ENCODE results near the gene BSN.
"Not testable (repeated sequence)": the region's sequence is repeated elsewhere in the genome, so short reads cannot be mapped to it uniquely, and the experiment has no call there.

Gene BSN

DNA sequence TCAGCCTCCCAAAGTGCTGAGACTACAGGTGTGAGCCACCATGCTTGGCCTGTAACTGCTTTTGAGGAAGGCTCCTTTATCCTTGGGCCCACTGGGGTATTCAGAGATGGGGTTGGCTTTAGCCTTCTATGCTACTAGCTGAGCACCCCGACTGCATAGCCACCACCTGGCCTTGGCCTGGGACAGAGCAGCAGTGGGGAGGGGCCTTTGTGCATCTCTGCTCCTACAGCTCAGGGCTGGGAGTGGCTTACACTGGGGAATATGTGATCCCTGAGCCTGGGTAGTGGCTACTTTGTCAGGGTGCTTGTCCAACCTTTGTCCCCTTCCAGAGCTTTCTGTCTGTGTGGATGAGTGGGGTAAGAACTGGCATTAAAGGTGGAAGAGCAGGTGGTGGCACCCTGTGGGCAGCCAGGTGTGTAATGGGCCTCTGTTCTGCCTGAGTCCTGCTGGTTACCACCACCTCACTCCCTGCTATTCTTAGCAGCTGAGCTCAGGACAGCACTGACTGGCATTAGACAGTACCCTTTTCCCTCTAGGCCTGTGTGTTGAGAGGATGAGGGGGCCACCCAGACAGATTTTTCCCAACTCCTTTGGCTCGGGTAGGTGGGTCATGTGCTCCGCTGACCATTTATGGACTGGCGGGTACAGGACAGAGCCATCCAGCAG is 141.2 kb downstream of the BSN start:
- DNase-seq (ENCODE audit: low read depth), result not testable (repeated sequence)

DNA sequence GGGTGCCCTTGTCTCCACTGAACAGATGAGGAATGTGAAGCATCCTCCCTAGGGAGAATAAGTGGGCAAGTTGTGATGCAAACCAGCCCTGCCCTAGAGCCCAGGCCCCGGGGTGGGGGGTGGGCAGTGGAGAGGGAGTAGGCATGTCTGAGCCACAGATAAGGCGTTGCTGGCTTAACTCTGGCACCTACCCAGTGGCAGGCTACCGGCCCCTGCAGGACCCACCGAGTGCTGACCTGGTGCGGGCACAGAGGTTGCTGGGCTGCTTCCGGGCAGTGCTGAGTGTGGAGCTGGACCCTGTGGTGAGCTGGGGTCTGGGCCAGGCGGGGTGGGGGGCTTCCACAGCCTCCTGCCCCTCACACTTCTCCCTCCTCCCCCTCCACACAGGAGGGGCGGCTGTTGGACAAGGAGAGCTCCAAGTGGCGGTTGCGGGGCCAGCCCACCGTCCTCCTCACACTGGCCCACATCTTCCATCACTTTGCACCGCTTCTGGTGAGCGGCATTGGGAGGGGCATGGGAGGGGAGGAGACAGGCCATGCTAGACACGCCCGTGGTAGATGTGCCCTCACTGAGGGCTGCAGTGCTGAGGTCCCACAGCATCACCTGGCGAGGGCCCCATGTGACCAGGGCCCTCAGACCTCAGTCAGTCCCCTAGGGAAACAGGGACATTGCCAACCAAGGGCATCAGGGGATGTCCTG is 145.2 kb downstream of the BSN start:
- DNase-seq (ENCODE audit: low read depth), result no peak

DNA sequence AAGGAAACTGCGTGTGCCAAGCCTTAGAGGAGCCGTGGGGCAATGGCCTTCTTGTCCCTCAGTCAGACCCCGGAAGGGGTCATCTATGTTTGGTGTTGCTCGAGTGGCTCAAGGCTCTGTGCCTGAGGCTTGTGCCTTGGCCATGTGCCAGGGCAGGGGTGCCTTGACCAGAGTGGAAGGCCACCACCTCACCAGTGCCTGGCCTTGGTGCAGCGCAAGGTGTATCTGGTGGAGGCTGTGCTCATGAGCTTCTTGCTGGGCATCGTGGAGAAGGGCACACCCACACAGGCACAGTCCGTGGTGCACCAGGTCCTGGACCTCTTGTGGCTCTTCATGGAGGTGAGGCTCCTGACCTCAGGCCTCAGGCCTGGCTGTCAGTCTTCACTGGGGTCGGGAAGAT is 145.7 kb downstream of the BSN start:
- no peak for DNase-seq (ENCODE audit: low read depth)

DNA sequence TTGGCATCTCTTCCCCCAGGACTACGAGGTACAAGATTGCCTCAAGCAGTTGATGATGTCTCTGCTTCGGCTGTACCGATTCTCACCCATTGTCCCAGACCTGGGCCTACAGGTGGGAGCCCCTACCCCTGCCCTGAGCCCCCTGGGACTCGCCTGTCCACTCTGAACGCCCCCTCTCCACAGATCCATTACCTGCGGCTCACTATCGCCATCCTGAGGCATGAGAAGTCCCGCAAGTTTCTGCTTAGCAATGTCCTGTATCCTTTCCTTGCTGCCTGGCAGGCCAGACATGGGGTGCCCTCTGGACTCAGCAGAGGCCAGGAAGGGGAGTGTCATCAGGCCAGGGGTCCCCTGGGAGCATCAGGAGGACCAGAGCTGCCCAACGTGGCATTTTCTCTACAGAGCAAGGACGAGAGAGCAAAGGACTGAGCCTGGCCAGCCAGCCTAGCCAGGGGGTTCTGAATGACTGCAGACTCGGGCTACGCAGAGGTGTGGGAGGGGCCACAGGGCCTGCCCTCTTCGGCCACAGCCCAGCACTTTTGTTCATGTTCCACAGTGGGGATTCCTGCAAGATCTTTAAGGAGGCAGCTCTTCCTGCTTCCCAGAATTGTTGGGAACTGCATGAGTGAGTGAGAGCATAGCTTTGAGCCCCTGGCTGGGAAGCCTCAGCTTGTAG is 146.3 kb downstream of the BSN start:
- DNase-seq (ENCODE audit: low read depth), result no peak

DNA sequence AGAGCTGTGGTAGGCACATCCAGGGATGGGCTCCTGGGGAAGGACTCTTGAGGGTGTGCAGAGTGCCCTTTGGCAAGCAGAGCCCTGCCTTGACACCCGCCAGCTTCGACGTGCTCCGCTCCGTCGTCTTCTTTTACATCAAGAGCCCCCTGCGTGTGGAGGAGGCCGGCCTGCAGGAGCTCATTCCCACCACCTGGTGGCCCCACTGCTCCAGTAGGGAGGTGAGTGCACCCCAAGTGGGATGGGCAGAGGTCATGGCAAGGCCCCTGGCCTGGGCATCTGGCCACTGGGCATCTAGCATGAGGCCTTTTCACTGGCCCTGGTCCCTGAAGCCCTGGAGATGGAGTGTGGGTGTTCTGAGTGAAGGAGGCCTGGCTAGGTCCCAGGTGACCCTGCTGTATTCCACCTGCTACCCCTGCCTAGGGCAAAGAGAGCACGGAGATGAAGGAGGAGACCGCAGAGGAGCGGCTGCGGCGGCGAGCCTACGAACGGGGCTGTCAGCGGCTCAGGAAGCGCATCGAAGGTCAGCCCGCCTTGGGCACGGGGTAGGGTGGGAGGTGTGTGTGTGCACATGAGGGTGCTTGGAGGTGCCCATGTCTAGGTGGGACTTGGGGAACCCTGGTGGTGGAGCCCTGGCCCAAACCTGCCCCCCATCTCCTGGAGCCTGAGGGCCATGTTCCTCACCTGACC is 147.3 kb downstream of the BSN start:
- no peak for DNase-seq (ENCODE audit: low read depth)

DNA sequence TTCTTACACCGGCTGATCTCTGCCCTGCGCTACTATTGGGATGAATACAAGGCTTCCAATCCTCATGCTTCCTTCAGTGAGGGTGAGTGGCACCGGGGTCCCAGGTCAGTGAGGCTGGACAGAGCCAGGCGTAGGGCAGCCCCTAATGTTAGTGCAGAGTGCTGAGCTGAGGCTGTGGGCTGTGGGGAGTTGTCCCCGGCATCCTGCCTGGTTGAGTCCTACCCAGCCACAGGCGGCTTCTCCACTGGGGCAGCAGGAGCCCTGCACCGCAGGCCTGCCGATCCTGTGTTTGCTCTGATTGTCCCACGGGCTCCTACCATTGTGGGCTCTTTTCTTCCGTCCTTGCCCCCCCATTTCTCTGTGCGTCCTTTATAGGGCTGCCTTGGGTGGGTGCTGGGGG is 148.4 kb downstream of the BSN start:
- no peak for DNase-seq (ENCODE audit: low read depth)

DNA sequence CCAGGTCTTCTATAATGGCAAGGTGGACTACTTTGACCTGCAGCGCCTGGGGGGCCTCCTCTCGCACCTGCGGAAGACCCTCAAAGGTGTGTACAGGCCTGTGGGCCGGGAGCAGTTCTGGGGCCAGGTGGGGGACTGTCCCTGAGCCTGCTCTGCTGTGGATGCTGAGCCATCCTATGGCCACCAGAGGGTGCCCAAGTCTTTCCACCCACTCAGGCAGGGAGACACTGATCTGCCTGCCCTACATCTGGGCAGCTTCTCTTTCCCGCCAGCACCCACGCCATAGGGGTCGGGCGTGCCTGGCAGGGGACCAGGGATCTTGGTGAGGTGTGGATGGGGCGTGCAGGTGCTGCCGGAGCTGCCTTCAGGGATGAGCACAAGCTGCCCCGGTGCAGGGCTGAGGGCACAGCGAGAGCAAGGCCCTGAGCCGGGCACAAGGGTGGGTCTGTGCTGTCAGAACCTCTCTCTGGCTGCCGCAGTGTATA is 149.2 kb downstream of the BSN start:
- DNase-seq (ENCODE audit: low read depth), result peak; percentile 45

DNA sequence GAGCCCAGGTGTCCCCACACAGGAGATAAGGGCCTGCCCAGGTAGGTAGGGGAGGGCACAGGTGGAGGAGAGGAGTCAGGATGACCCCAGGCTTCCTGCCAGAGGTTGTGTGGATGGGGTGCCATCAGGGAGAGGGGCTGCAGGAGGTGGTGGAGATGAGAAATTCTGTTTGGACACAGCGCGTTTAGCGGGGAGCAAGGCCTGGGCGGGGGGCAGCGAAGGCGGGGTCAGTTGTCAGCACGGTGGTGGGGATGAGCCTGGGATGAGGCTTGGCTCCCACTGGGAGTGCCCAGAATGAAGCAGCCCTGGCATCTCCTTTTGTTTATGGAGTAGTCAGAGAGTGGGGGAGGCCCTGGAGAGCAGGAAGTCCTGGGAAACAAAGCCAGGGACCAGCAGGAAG is 149.7 kb downstream of the BSN start:
- no peak for DNase-seq (ENCODE audit: low read depth)

DNA sequence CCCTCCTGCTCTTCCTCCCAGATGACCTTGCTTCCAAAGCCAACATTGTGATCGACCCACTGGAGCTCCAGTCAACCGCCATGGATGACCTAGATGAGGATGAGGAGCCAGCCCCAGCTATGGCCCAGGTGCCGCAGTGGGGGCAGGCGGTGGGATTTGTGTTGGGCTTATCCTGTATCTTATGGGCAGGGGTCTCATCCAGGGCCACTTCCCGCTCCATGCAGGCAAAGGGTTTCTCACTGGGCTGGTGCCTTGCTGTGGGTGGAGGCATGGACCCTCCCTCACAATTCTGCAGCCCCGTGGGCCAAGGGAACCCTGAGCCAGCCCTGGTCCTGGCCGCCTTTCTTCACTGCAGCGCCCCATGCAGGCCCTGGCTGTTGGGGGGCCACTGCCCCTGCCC is 150.4 kb downstream of the BSN start:
- DNase-seq (ENCODE audit: low read depth), result no peak

DNA sequence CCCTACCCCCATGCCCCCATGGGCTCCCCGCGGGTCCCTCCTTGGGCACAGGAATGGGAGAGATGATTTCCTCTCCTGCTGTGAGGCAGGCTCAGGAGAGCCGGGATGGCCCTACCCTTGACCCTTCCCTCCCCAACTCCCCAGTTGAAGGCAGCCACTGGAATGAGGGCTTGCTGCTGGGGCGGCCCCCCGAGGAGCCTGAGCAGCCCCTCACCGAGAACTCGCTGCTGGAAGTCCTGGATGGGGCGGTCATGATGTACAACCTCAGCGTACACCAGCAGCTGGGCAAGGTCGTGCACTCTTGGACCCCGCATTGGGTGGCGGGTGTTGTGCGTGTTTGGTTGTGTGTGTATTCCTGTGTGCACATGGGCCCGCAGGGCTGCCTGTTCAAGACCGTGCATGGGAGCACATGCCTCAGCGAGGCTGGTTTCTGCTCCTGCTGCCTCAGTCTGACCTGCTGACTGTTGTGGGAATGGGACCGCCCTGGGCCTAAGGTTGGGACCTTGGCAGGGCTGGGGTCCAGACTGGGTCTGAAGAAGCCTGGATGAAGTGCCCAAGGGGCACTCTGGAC is 151.2 kb downstream of the BSN start:
- DNase-seq (ENCODE audit: low read depth), result no peak

DNA sequence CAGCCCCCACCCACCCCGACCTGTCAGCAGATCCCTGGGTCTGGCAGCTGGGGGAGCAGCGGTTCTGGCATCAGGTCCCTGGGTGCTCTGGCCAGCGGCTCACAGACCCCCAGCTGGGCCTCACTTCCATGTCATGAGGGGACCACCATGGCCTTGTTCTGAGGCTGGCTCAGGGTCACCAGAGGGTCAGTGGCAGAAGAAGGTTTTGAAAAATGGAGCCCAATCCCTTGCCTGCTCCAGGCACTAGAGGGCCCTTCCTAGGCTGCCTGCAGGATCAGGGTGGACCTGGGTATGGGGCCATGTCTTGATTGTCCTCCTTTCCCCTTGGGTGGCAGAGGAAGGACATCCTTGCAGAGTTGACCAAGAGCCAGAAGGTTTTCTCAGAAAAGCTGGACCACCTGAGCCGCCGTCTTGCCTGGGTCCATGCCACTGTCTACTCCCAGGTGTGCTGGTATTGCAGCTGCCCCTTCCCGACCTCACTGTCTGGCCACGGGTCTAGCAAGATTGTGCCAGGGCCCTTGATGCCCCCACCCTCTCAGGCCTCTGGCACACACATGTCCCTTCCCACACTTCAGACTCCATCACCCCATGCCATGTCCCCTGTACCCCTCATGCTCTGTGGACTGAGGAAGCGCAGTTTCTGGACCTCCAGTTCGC is 152.3 kb downstream of the BSN start:
- no peak for DNase-seq (ENCODE audit: low read depth)

DNA sequence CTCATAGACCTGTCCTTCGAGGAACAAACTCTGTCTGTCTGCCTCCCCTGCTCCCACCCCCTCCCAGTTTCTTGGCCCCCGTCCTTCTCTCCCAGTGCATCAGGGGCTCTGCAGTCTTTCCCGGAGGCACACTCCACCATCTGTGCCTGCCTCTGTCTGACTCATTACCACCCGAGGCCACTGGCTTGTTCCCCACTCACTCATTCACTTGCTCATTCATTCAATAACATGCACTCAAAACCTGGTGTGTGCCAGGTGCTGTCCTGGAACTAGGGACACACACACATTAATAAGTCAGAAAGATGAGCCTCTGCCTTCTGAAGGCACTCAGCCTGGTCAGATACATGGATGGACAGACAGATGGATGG is 152.8 kb downstream of the BSN start:
- no peak for DNase-seq (ENCODE audit: low read depth)

DNA sequence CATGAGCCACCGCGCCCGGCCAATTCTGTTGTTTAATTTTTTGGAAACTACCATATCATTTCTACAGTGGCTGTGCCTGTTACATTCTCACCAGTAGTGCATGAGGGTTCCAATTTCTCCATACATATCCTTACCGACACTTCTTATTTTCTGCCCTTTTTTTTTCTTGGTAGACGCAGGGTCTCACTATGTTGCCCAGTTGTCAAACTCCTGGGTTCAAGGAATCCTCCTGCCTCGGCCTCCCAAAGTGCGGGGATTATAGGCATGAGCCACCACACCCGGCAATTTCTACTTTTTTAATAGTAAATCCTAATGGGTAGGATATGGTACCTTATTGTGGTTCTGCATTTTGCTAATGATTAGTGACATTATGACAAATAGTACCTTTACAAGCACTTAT is 155.6 kb downstream of the BSN start:
- DNase-seq (ENCODE audit: low read depth), result no peak

DNA sequence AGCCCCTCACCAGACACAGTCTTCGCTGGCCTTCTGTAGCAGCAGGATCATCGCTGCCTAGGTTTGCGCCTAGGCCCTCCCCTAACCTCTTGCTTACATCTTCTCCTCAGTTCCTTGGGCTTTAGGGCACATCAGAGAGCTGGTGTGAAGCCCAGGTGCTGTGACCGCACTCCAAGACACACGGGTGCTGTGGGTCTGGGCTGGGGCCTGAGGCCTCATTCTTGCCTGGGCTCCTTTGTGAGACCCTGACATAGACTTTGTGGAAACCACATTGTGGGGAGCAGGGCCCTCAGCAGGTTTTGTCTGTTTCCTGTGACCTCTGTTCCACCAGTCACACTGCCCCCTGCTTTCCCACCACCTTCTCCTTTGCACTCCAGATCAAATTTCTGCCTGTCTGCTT is 157.2 kb downstream of the BSN start:
- no peak for DNase-seq (ENCODE audit: low read depth)

DNA sequence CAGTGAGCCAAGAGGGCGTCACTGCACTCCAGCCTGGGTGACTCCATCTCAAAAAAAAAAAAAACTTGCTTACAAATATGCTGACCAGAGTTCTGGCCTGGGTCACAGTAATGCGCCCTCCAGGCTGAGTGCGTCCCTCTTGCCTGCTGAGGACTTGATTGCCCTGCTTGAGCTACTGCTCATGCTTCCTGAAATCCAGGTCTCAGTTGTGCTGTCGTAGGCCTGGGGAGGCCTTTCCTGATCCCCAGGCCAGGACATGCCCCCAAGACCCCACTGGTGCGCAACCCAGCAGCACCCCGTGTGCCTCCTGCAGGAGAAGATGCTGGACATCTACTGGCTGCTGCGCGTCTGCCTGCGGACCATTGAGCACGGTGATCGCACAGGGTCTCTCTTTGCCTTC is 157.9 kb downstream of the BSN start:
- DNase-seq (ENCODE audit: low read depth), result no peak

DNA sequence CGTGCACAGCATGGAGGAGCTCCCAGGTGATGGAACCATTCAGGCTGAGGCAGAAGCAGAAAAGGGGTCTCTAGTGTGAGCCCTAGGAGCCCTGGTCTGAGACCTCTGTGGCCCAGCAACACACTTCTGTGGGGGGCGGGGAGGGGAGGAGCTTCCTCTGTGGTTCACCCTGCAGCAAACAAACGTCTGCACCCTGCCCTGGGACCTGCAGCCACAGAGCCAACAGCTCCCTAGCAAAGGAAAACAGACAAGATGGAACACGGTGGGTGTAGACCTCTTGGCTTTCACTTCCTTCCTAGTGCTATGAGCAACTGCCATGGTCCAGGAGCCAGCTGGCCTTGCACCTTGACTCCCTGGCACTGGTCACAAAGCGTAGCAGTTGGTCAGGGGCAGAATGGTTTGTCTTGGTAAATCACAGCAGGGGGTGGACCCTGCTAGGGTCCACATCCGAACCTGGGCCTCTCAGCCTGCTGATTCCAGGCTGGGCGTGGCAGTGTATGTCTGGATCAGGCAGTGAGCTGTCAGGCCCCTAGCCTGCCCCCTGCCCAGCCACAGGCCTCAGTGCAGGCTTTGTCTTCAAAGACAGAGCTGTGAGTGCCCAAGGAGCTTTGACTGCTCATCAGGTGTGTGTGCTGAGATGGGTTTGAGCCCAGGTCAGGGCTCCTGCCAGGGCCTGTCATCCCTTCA is 158.5 kb downstream of the BSN start:
- DNase-seq (ENCODE audit: low read depth), result no peak

DNA sequence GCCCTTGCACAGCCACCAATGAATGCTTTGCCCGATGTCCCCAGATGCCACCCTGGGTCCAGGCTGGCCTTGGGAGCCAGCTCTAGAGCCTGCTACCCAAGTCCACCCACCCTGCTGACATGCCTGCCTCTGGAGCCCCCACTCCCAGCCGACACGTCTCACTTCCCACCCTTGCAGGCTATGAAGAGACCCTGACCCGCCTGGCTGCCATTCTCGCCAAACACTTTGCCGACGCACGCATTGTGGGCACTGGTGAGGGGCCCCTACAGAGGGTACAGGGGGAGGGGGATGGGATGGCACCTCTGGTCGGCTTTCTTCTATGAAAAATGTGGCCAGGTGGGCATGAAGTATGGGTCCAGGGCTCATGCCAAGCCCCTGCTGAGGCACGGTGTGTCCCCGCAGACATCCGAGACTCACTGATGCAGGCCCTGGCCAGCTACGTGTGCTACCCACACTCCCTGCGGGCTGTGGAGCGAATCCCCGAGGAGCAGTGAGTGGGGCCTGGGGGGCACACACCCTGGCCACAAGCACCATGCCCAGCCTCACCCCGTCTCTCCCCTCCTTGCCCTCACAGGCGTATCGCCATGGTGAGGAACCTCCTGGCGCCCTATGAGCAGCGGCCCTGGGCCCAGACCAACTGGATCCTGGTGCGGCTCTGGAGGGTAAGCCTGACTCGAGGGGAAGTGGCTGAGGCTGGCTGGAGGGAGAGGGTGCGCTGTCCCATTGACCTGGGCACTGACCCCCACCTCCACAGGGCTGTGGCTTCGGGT is 159.2 kb downstream of the BSN start:
- no peak for DNase-seq (ENCODE audit: low read depth)

DNA sequence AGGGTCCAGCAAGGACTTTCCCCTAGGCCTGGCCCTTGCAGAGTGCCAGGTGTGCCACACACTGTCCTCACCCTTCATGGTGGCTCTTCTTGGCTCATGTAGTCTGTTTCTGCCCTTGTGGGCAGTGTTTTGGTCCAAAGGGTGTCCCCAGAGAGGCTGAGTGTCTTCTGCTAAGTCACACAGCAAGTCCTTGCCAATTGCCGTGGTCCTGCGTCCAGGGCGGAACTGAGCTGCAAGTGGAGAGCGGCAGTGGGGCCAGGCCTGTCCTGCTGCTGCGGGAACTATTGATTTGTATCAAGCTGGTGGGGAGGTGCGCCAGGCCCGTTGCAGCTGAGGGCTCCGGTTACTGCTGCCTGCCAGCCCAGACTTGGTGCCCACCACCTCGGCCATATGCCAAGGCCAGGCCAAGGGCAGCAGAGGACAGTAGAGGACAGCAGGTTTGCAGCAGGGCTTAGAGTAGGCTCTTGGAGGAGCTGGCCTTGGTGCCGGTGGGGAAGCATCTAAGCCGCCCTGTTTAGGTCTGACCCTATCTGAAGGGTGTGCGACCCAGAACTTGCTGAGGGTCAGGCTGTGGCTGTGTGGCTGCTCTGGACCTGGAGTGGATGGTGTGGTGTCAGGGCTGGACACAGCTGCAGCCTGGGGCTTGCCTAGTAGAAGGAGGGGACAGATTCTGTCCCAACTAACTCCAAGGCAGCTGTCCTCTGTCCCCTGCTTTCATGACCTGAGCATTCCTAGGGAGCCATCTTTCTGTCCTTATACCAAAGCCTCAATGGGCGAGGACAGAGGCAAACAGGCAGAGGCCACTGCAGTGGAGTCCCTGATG is 160.7 kb downstream of the BSN start:
- DNase-seq (ENCODE audit: low read depth), result no peak

DNA sequence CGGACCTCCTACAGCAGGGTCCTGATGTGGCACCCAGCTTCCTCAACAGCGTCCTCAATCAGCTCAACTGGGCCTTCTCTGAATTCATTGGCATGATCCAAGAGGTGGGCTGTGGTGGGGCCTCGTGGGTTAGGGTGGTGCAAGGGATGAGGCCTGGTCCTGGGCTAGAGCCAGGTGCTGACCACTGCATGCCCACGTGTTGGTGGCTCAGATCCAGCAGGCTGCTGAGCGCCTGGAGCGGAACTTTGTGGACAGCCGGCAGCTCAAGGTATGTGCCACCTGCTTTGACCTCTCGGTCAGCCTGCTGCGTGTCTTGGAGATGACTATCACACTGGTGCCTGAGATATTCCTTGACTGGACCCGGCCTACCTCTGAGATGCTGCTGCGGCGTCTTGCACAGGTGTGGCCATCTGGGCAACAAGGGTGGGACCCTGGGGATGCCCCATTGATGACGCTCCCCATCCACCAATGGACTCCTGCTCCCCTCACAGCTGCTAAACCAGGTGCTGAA is 161.4 kb downstream of the BSN start:
- DNase-seq (ENCODE audit: low read depth), result no peak
